Measurements from ENCODE around the gene GLB1L2.

GRCh38 chr11:134369656-134370525 is 38.1 kb downstream of the GLB1L2 start:
- TF ChIP-seq CTCF (IDR thresholded peaks at IDR 0.05; ENCODE audit: insufficient read depth, low read length, poor library complexity, severe bottlenecking), result no peak
- no peak for TF ChIP-seq EZH2phosphoT487 (conservative IDR thresholded peaks at IDR 0.05; ENCODE audit: low read length)
